GM21423 (cell line): ENCODE results near the gene IFT57.
"Not testable (repeated sequence)": the region's sequence is repeated elsewhere in the genome, so short reads cannot be mapped to it uniquely, and the experiment has no call there.

Source experiments
- ATAC-seq: cut with Tn5 transposase; IDR thresholded peaks from one replicate; pipeline ENCODE4 v1.9.1; 2021; ENCODE audit warnings: mild to moderate bottlenecking, moderate library complexity; ENCODE audit not compliant: unreplicated experiment

IFT57 gene

DNA sequence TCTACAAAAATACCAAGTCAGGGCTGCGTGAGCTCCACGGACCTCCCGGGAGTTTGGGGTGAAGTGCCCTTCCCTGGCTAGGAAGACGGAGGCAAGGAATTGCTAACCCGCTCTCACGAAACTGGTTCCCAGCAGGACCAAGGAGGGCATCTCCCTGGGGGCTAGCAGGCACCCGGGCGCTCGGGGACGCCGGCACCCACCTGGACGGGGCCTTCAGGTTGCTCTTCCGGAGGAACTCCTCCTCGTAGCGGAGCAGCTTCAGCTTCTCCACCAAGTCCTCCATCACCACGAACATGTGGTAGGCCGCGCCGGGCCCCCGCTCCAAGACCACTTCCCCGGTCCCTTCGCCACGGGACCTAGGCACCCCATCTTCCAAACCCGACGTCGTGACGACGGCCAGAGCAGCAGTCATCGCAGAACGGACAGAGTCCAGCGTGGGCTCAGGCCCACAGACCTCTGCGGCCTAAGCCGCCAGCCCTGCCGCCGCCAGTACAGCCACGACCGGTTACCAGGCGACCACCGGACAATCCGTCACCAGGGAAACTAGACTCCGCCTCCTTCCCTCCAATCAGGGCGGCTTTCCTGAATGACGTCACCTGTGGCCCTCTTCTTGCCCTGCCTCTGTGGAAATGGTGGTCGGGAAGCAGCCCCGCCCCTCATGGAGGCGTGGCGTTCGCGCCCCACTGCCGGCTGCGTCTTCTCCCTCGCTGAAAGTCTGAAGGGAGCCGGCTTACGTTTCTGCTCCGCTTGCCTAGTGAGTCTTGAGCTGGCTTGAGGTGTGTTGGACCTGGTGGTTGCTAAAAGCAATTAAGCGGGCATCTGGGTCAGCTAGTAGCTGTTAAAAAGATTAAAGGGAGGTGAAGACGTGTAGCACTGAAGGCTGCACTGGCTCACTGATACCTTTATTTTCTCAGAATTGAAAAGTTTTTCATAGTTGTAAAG lies at the start of gene IFT57:
TSS of gene IFT57 (minus strand) at position 514 of the 942 bp plus-strand sequence. CDS start at position 412, 102 bp downstream.
- ATAC-seq = peak; percentile 88

GRCh38 chr3:108271626-108272025 lies 49.4 kb upstream of the IFT57 start:
- ATAC-seq = no peak

- ATAC-seq = not testable (repeated sequence)
Measured at GRCh38 chr3:108268235-108268634, 46.0 kb upstream of the IFT57 start.

DNA sequence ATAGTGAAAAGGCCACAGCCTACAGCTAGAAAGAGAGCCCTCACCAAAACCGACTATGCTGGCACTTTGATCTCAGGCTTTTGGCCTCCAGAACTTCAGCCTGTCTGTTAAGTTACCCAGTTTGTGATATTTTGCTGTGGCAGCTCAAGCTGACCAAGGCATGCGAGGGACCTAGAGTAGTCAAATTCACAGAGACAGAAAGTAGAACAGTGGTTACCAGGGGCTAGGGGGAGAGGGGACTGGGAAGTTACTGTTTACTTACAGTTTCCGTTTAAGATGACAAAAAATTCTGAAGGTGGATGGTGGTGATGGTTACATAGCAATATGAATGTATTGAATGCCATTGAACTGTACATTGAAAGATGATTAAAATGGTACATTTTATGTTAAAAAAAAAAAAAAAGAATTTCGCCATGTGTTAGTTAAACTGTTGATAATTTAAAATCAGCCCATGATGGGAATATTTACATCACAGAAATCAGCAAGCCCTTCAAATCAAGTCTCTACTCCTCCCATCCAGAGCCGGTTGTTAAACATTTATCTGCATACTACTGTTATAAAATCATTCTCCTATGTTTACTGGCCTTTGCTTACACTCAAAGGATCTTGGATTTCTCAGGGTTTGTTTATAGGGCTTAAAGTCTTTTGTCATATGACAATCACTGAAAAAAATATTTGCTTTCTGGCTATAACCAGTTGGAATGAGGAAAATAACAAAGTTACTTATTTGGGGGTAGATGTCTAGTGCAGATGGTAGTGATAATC lies 42.5 kb upstream of the IFT57 start:
- peak; percentile 83 for ATAC-seq

GRCh38 chr3:108255131-108255530 lies 32.9 kb upstream of the IFT57 start:
- ATAC-seq = no peak

DNA sequence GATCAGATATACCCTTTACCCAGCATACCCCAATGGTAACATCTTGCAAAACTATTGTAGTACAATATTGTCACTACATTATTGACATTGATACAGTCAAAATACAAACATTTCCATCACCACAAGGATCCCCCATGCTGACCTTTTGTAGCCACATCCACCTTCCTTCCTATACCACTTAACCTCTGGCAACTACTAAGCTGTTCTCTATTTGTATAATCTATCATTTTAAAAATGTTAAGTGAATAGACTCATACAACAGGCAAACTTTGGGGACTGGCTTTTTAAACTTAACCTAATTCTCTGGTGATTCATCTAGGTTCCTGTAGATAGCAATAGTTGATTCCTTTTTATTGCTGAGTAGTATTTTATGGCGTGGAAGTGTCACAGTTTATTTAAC lies 29.6 kb upstream of the IFT57 start:
- no peak for ATAC-seq

GRCh38 chr3:108251265-108251664 lies 29.0 kb upstream of the IFT57 start:
- ATAC-seq = no peak

DNA sequence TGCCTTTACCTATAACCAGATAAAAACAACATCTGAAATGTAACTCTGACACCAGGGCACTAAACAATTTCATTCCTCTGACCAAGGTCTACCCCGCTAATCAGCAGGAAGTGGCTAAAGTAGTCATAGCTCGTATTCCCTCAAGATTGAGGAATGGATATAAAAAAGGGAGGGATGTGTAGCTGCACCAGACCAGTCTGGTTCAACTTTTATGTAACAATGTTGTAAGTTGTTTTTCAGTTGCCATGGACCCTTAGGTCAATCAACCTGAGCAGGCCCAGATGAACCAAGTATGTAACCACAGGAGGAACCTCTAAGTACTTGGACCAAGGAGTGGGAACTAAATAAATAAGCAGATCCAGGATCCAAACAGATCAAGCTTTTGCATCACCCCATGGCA lies 28.4 kb upstream of the IFT57 start:
- no peak for ATAC-seq

DNA sequence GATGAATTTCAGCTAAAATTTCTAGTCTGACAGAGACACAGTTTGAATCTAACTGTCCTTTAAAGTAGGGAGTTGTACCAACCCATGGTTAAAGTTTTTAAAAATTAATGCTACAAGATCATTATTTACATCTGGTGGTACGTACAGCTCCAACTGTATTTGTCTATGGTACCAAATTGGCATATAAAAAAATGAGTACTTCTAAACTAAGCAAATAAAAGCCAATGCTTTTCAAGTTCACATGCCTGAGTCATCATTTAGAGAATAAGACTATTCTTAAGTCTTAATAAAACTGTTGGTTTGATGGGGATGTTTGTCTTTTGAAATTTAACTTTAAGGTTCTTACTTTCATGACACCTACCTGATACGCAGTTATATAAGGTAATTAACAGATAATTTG lies 21.0 kb upstream of the IFT57 start:
- ATAC-seq = no peak

GRCh38 chr3:108242776-108243175 lies 20.6 kb upstream of the IFT57 start:
- ATAC-seq = no peak

- no peak for ATAC-seq
Measured at GRCh38 chr3:108241721-108242120, 19.5 kb upstream of the IFT57 start.

GRCh38 chr3:108241146-108241545 lies 18.9 kb upstream of the IFT57 start:
- ATAC-seq = no peak

DNA sequence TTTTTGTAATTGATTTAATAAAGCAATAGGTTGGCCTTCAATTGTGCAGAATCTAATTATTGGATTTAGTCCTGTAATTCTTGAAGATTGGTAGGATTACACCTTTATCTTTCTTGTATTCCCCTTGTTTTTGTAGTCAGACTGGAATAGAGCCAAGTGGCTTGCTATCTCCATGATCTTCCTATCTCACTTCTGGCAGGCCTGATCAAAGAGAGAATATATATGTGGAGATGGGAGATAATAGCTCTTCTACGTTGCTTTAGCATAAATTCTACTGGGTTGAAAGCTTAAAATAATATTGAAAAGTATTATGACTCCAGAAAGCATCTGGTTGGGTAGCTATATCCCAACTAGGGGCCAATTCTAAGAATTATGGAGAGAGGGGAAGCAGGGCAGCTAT lies 16.9 kb upstream of the IFT57 start:
- no peak for ATAC-seq

DNA sequence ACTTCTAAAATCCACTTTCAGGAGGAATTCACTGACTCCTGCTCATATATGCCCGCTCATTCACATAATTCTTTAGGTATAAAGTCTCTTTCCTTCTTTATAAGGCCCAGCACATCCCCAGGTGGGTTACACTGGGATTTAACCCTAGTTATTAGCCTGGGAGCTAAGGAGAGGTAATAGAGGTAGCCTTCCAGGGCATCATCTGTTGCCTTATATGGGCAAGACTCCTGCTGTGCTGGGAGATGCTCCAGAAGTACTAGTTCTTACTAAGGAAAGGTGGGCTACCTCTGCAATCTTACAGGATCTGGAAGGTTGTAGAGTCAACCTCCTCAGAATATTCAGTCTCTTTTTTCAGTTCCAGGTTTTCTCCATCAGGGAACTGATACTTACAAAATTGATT lies 13.1 kb upstream of the IFT57 start:
- no peak for ATAC-seq

GRCh38 chr3:108234387-108234957 lies 12.2 kb upstream of the IFT57 start:
- no peak for ATAC-seq

DNA sequence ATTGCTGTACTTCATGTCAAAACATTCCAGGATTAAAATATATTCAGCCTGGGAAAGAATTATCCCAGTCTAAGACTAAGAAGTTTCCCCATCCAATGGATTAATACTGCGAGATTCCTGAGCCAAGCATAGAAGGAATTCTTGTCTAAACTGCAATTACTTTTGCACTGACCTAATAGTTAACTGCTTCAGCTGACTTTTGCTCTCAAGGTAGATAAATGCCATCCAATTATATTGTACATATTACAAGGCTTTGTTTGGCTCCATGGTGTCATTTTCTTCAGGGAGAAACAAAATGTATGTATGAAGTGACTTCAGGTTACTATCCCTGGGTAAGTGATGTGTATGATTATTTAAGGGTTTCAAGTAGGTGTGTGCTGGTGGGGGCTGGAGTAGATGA lies 6.1 kb upstream of the IFT57 start:
- ATAC-seq = no peak

- ATAC-seq = no peak
Measured at GRCh38 chr3:108227131-108227530, 4.9 kb upstream of the IFT57 start.

GRCh38 chr3:108225221-108225620 lies 3.0 kb upstream of the IFT57 start:
- no peak for ATAC-seq

GRCh38 chr3:108223928-108224327 lies 1.7 kb upstream of the IFT57 start:
- ATAC-seq = no peak

GRCh38 chr3:108222853-108223565 lies 785 bp upstream of the IFT57 start:
- ATAC-seq = no peak

DNA sequence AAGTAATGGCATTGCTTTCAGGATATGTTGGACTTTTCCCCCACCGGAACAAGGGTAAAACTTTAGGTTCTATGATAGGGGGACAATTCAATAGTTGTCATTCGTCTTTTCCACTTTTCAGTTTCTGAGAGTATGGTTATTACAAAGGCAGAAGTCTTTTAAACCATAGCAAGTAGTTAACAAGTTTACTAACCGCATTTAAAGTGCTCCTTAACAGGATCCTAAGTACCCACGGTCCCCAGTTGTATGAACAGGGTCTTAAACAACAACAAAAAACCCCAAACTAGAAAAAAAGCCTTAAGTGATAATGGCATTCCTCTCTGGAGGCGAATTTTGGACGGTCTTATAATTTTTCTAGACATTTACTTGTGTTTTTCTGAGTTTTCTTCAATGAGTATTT lies 831 bp downstream of the IFT57 start:
- no peak for ATAC-seq
